Activated B cell treated with CpG ODN at 0.5 μM for 24 hours (primary cell): ENCODE data around the gene SCUBE1. TPM values are rescaled to one million over a fixed set of nuclear protein-coding genes. Genes with fewer than 3 reads are reported as not detected.
"Not testable (repeated sequence)": the region's sequence is repeated elsewhere in the genome, so short reads cannot be mapped to it uniquely, and the experiment has no call there.

ENCODE experiments used
- ATAC-seq: fragments of 200-7000 bp; cut with Tn5 transposase; one replicate; pipeline ENCODE4 v1.10.0; 2021; ENCODE audit warnings: low read depth, mild to moderate bottlenecking, moderate library complexity
- CTCF ChIA-PET: fragments of 350-600 bp; sonication (Branson Sonifier 250); formaldehyde crosslinking; loops from one replicate; lab custom pipeline; 2021; ENCODE audit warnings: antibody characterized with exemption; lab: Charles Lee
- POLR2A ChIA-PET: fragments of 350-600 bp; sonication (Branson Sonifier 250); formaldehyde crosslinking; loops from one replicate; lab custom pipeline; 2021; ENCODE audit warnings: antibody characterized with exemption; lab: Charles Lee
- DNase-seq: peaks from one replicate; pipeline ENCODE4 v3.0.0; 2022
- H3K27ac Mint-ChIP-seq: one replicate; pipeline ENCODE4 v1.8.0; 2020; ENCODE audit warnings: mixed read lengths
- H3K27me3 Mint-ChIP-seq: one replicate; pipeline ENCODE4 v1.8.0; 2021; ENCODE audit warnings: mixed read lengths
- H3K36me3 Mint-ChIP-seq: one replicate; pipeline ENCODE4 v1.8.0; 2021; ENCODE audit warnings: low read depth, mixed read lengths
- H3K4me1 Mint-ChIP-seq: one replicate; pipeline ENCODE4 v1.8.0; 2021; ENCODE audit warnings: mixed read lengths
- H3K4me3 Mint-ChIP-seq: one replicate; pipeline ENCODE4 v1.8.0; 2020; ENCODE audit warnings: mild to moderate bottlenecking, mixed read lengths
- H3K9me3 Mint-ChIP-seq: one replicate; pipeline ENCODE4 v1.8.0; 2020; ENCODE audit warnings: mixed read lengths
- CTCF ChIP-seq: fragments of 200-600 bp; IDR thresholded peaks from one replicate; pipeline ENCODE4 v1.8.0; 2022; ENCODE audit warnings: antibody characterized with exemption, mild to moderate bottlenecking
- intact Hi-C: fragments of 100-400 bp; cut with micrococcal nuclease; formaldehyde crosslinking; loops from one replicate; pipeline ENCODE4 v1.15.1; 2024
- total RNA-seq: library from RNA; stranded (reverse); gene quantifications from 2 replicates; pipeline ENCODE4 v1.2.3, GENCODE V29; 2022

Gene SCUBE1
- total RNA-seq, 1 donor from 2014 or later: not detected

- CTCF ChIA-PET: interaction anchor here (1.6 kb wide), 1 partner anchor 58 kb away, joined by 3 read pairs; no protein-coding TSS in a partner anchor
- DNase-seq: no peak
- POLR2A ChIA-PET: no interaction called here
- Mint-ChIP-seq H3K36me3 (no peaks in the 10 kb centered on the region), H3K27ac (no peak overlapping the region), H3K4me1 (peaks cover 5% of the 10 kb centered on the region), H3K27me3 (peaks cover 4% of the 10 kb centered on the region), H3K9me3 (no peaks in the 10 kb centered on the region), H3K4me3 (no peak overlapping the region)
- ATAC-seq: no peak
- intact Hi-C loops: no loop called here
- TF ChIP-seq CTCF: no peak
Measured at GRCh38 chr22:43288378-43288777, 54.8 kb downstream of the SCUBE1 start.

DNA sequence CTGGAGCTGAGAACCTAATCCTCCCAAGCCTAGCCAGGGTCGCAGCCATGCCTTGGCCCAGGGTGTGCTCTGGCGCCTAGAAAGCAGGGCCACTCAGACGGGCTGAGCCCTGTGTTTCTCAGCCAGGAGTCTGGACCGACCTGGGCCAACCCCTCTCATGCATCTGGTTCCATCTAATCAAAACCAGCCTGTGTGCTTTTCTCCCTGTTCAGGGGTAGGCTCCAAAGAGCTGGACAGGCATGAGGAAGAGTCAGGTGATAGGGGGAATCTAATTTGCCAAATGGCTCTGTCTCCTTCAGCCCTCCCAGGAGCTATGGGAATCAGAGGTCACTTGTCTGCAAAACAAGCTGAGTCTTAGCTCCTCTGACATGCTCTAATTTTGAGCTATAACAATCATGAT is 55.7 kb downstream of the SCUBE1 start:
- H3K9me3 Mint-ChIP-seq: no peaks in the 10 kb centered on the region
- ChIA-PET CTCF (interaction anchor here (1.6 kb wide), 1 partner anchor 59 kb away, joined by 3 read pairs; no protein-coding TSS in a partner anchor), POLR2A (no interaction called here)

GRCh38 chr22:43281394-43281793 is 61.8 kb downstream of the SCUBE1 start:
- no peak for DNase-seq

More for the DNA sequence above, 55.7 kb downstream of the SCUBE1 start:
- intact Hi-C loops: no loop called here
- H3K27me3 Mint-ChIP-seq: peaks cover 4% of the 10 kb centered on the region
- no peak for TF ChIP-seq CTCF
- H3K4me1 Mint-ChIP-seq: peaks cover 5% of the 10 kb centered on the region
- DNase-seq (no peak), ATAC-seq (no peak)
- no peak overlapping the region for H3K27ac Mint-ChIP-seq
- no peaks in the 10 kb centered on the region for H3K36me3 Mint-ChIP-seq
- no peak overlapping the region for H3K4me3 Mint-ChIP-seq

GRCh38 chr22:43280523-43280886 is 62.7 kb downstream of the SCUBE1 start:
- POLR2A ChIA-PET, H3K36me3 Mint-ChIP-seq, CTCF ChIA-PET, H3K27ac Mint-ChIP-seq, H3K9me3 Mint-ChIP-seq, H3K4me3 Mint-ChIP-seq, DNase-seq, H3K4me1 Mint-ChIP-seq, intact Hi-C loops, ATAC-seq: not testable (repeated sequence)
- H3K27me3 Mint-ChIP-seq: peaks cover 13% of the 10 kb centered on the region

More at GRCh38 chr22:43281394-43281793, 61.8 kb downstream of the SCUBE1 start:
- Mint-ChIP-seq H3K36me3 (no peaks in the 10 kb centered on the region), H3K4me3 (no peak overlapping the region), H3K27me3 (peaks cover 12% of the 10 kb centered on the region), H3K27ac (no peak overlapping the region), H3K4me1 (no peaks in the 10 kb centered on the region), H3K9me3 (no peaks in the 10 kb centered on the region)
- CTCF ChIA-PET: no interaction called here
- no peak for TF ChIP-seq CTCF
- intact Hi-C loops: no loop called here
- POLR2A ChIA-PET: no interaction called here
- no peak for ATAC-seq

- CTCF ChIA-PET: no interaction called here
Measured at GRCh38 chr22:43279867-43280522, 63.2 kb downstream of the SCUBE1 start.

More at GRCh38 chr22:43279867-43280522, 63.2 kb downstream of the SCUBE1 start:
- peaks cover 13% of the 10 kb centered on the region for H3K27me3 Mint-ChIP-seq
- H3K4me3 Mint-ChIP-seq: no peak overlapping the region
- POLR2A ChIA-PET: no interaction called here
- no peak for ATAC-seq
- no peaks in the 10 kb centered on the region for H3K36me3 Mint-ChIP-seq
- DNase-seq: no peak
- no peaks in the 10 kb centered on the region for H3K9me3 Mint-ChIP-seq
- intact Hi-C loops: no loop called here
- no peaks in the 10 kb centered on the region for H3K4me1 Mint-ChIP-seq
- TF ChIP-seq CTCF: no peak
- H3K27ac Mint-ChIP-seq: no peak overlapping the region
